Amniotic epithelial cell (primary cell): ENCODE data around the gene GALR3.
A peak's percentile ranks its signal among the peaks of the same experiment; 100 is the strongest.

Source experiments
- DNase-seq: peaks from one replicate; pipeline ENCODE4 v3.0.0-alpha.2; 2010; ENCODE audit warnings: low read depth

Gene GALR3

DNA sequence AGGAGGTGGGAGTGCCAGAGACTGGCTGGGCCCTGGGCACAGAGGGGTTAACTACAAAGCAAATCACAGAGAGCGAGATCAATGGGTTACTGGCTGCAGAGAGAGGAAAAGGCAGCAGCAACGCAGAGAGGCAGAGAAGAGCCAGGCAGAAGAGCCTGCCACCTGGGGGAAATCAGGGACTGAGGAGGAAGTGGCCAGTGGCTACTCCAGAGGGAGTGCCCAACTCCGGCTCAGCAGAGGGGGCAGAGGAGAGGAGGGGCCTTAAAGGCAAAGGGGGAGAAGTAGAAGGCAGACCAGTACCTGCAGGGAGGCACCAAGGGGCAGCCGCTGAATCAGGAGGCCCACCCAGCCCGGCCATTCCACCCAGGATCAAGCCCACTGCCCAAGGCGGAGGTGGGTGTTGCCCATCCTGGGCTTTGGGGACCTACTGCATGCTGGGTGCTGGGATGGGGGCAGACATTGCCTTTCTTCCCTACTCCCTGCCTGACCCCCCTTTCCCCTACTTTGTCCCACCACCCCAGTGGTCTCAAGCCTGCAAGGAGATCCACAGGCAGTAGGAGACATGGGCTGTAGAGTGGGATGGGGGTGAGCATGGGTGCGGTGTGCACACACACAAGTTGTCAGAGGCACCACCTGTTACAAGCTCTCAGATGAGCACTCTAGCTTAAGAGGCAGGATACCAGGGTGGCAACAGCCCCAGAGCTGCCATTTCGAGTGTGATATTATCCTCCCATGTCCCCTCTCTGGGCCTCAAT lies 926 bp upstream of the GALR3 start:
- no peak for DNase-seq

DNA sequence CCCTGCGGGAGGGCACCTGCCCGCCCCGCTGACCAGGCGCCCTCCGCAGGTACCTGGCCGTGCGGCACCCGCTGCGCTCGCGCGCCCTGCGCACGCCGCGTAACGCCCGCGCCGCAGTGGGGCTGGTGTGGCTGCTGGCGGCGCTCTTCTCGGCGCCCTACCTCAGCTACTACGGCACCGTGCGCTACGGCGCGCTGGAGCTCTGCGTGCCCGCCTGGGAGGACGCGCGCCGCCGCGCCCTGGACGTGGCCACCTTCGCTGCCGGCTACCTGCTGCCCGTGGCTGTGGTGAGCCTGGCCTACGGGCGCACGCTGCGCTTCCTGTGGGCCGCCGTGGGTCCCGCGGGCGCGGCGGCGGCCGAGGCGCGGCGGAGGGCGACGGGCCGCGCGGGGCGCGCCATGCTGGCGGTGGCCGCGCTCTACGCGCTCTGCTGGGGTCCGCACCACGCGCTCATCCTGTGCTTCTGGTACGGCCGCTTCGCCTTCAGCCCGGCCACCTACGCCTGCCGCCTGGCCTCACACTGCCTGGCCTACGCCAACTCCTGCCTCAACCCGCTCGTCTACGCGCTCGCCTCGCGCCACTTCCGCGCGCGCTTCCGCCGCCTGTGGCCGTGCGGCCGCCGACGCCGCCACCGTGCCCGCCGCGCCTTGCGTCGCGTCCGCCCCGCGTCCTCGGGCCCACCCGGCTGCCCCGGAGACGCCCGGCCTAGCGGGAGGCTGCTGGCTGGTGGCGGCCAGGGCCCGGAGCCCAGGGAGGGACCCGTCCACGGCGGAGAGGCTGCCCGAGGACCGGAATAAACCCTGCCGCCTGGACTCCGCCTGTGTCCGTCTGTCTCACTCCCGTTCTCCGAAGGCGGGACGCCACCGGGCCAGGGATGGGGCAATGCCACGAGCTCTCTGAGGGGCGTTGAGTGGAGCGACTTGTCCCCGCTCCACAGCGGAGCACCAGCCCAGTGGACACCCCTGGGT lies 1.8 kb downstream of the GALR3 start:
- DNase-seq = no peak

DNA sequence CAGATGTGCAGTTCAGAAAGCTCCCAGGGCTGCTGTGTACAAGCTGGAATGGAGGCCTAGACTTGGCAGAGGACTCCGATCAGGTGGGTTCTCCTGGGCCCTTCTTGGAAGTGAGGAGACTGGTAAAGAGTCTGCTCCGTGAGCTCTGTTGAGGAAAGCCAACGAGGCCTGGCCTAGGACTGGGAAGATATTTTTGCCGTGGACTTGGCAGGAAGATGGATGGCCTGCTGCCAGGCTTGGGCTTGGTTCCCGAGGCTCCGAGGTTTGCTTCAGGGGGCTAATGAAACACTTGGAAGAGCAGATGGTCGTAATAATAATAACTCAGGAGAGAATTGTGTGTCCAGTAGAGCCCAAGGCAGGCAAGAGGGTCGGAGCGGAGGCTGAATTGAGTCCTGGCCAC lies 3.9 kb downstream of the GALR3 start:
- no peak for DNase-seq

GRCh38 chr22:37830093-37830842 lies 7.1 kb downstream of the GALR3 start:
- DNase-seq = no peak

DNA sequence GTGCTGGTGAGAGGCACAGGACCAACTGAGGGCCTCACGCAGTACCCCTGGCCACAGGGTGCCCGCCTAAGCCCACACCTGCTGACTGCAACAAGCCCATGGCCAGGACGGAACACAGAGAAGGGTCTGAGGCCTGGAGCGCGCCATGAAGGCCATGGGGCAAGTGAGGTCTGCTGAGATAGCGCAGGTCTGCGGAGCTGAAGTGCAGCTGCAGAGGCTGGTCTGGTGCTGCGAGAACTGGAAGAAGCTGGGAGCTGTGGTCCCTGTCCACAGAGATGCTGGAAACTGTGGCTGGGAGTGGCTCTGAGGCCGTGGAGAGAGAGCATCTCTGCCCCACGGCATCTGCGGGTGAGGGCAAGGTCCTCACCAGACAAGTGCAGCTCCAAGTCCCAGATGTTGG lies 8.3 kb downstream of the GALR3 start:
- DNase-seq = no peak

- no peak for DNase-seq
Observed at GRCh38 chr22:37832022-37832857, 9.1 kb downstream of the GALR3 start.

DNA sequence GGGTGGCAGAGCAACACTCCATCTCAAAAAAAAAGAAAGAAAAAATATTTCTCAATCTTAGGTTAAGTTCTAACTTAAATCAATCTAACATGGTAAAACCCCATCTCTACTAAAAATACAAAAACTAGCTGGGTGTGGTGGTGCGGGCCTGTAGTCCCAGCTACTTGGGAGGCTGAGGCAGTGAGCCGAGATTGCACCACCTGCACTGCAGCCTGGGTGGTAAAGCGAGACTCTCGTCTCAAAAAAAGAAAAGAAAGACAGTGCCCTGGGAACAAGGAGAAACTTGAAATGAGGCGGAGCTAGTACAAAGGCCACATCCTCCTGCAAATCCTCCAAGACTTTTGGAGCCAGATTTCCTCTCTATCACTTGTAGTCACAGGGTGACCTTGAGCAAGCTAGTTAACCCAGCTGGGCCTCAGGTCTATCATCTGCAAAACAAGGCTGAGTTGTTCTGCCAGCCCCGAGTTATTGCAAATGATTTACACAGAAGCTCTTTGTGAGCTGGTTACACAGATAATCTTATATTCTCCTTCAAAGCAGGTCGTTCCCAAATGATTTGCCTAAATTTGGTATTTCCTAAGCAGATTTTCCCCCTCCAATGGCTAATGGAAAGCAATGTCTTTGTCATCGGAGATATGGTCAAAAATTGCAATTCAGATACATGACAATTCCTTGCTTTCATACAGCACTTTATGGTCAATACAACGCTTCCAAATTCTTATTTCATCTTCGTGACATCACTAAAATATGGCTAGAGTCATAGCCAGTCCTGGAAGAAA lies 19.0 kb downstream of the GALR3 start:
- DNase-seq = peak; percentile 49

DNA sequence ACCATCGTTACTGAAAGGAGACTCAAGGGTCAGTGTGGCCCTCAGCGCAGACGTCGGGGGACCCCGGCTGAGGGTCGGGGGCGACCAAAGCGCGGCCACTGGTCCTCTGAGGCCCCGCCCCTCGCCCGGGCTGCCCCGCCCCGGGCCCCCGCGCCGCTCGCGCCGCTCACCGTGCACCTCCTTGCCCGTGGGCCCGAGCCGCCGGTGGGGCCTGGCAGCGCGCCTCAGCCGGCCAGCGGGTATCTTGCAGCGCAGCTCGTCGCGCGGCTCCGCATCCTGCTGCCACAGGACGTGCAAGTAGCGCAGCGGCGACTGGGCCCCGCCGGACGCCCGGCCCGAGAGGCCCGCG lies 20.5 kb downstream of the GALR3 start:
- DNase-seq = no peak

DNA sequence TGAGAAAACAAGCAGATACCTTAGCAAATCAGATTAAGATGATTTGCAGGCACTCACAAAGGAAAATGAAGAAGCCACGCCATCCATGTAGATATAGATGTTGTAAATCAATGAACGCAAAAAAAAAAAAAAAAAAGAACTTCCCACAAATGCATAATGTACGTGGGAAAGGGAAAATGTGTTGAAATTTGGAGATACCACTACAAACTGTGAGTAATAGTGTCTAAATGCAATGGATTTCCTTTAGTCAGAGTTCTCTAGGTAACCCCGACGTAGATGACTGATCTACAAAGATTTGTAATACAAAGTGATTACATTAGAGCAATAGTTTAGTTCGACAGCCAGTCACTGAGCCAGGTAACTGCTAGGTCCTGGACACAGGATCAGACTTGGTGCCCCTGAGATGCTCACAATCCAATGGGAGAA lies 21.7 kb downstream of the GALR3 start:
- peak; percentile 44 for DNase-seq

DNA sequence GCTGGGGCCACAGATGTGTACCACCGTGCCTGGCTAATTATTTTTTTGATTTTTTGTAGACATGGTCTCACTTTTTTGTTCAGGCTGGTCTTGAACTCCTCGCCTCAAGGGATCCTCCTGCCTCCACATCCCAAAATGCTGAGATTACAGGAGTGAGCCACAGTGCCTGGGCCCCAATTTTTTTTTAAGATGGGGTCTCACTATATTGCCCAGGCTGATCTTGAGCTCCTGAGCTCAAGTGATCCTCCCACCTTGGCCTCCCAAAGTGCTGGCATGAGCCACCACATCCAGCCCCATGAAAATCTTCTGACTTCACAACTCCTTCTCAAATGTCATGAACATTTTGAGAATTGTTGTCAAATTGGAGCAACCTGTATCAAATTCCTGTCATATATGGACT lies 23.3 kb downstream of the GALR3 start:
- no peak for DNase-seq

DNA sequence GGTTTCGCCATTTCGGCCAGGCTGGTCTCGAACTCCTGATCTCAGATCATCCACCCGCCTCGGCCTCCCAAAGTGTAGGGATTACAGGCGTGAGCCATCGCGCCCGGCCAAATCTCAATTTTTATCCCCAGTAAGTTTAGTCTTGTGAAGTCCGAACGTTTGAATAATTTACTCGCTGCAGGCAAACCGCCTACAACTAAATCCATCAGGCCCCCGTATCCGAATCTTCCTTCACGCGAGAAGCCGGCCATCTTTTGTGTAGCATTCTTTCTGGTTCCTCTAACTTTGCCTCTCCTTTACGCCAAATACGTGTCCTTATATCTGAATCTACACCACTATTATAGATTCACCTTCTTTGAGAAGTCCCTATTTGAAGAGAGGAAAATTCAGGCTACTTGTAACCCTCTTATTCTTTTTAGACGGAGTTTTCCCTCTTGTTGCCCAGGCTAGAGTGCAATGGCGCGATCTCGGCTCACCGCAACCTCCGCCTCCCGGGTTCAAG lies 25.5 kb downstream of the GALR3 start:
- peak; percentile 43 for DNase-seq

DNA sequence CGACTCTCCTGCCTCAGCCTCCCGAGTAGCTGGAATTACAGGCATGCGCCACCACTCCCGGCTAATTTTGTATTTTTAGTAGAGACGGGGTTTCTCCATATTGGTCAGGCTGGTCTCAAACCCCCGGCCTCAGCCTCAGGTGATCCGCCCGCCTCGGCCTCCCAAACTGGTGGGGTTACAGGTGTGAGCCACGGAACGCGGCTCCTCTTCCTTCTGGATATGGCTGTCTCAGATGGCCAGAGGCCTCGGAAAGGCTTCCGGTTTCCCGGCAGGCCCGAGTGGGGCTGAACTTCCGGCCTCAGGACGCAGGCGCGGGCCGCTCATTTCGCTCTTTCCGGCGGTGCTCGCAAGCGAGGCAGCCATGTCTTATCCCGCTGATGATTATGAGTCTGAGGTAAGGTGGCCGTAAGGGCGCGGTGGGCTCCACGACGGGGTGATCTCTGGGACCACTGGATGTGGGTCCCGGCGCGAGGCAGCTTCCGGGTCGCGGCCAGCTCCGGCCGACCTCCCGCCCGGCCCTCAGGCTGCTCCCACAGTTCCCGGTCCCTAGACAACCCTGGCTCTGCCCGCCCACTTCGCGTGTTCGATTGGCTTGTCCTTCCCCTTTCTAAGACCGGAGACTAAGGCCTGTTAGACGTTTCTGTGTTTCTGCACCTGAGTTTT lies 26.0 kb downstream of the GALR3 start, which contains the start of gene EIF3L:
Gene EIF3L, plus strand, starts transcription at position 331 of the 663 bp plus-strand sequence. Its CDS starts 31 bp downstream, at position 362.
- peak; percentile 84 for DNase-seq

GRCh38 chr22:37850801-37851200 lies 27.6 kb downstream of the GALR3 start:
- no peak for DNase-seq

GRCh38 chr22:37852418-37852817 lies 29.2 kb downstream of the GALR3 start:
- no peak for DNase-seq

- no peak for DNase-seq
Observed at GRCh38 chr22:37854946-37855345, 31.8 kb downstream of the GALR3 start.

- no peak for DNase-seq
Observed at GRCh38 chr22:37855462-37855861, 32.3 kb downstream of the GALR3 start.

- DNase-seq = no peak
Observed at GRCh38 chr22:37860796-37861421, 37.7 kb downstream of the GALR3 start.

GRCh38 chr22:37862570-37863325 lies 39.6 kb downstream of the GALR3 start:
- peak; percentile 52 for DNase-seq

- DNase-seq = no peak
Observed at GRCh38 chr22:37865510-37865909, 42.3 kb downstream of the GALR3 start.
